H1 (cell line): ENCODE results near the gene CA9.

Experiments
- CHD1 ChIP-seq: IDR thresholded peaks from 2 replicates; pipeline ENCODE4 v1.6.1; 2012; ENCODE audit warnings: low read depth, low read length, improper control_type of control experiment
- CTCF ChIP-seq, 3 experiments: IDR thresholded peaks; 1 replicate in 2 of 3; 2 replicates in 1 of 3; pipeline versions ENCODE4 v1.5.1 to v1.6.1; 2011; ENCODE audit warnings: low read length in 3 of 3, mild to moderate bottlenecking in 3 of 3, inconsistent platforms in 2 of 3, low read depth in 1 of 3, moderate library complexity in 1 of 3; ENCODE audit not compliant: insufficient read depth in 1 of 3; ENCODE audit errors: control extremely low read depth in 1 of 3
- JUND ChIP-seq: IDR thresholded peaks from 2 replicates; pipeline ENCODE4 v1.6.1; 2011; ENCODE audit warnings: mild to moderate bottlenecking, improper control_type of control experiment, low read length
- TF ChIP-seq, protein P1 (sequence below): IDR thresholded peaks from 2 replicates; pipeline ENCODE4 v1.6.1; 2012; ENCODE audit warnings: low read length, inconsistent platforms

DNA sequence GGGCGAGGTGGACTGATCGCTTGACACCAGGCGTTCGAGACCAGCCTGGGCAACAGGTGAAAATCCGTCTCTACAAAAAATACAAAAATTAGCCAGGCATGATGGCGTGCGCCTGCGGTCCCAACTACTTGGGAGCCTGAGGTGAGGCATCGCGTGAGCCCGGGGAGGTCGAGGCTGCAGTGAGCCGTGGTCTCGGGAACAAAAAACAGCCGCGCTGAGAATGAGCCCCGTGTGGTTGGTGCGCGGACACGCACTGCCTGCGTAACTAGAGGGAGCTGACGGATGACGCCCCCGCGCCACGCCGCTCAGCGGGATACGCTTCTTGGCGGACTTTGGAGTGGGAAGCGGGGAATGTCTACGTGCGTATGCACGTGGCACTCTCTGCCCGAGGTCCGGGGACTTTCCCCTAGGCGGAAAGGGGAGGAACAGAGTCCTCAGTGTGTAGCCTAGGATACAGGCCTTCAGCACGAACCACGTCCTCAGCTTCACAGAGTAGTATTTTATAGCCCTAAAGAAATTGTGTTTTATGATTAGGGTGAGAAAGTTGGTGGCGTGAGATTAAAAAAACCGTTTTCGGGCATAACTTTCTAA is 16.1 kb upstream of the CA9 start, which contains the start of gene RMRP:
- TF ChIP-seq CTCF (IDR thresholded peaks at IDR 0.05; ENCODE audit: control extremely low read depth in 1 of 3, insufficient read depth in 1 of 3, low read depth in 1 of 3, low read length in 3 of 3) (peak in 2 of 3 experiments; percentile 4 to 8; a peak in 1 of 4 replicates), JUND (no peak), CHD1 (no peak)
- TF ChIP-seq, protein P1, sequence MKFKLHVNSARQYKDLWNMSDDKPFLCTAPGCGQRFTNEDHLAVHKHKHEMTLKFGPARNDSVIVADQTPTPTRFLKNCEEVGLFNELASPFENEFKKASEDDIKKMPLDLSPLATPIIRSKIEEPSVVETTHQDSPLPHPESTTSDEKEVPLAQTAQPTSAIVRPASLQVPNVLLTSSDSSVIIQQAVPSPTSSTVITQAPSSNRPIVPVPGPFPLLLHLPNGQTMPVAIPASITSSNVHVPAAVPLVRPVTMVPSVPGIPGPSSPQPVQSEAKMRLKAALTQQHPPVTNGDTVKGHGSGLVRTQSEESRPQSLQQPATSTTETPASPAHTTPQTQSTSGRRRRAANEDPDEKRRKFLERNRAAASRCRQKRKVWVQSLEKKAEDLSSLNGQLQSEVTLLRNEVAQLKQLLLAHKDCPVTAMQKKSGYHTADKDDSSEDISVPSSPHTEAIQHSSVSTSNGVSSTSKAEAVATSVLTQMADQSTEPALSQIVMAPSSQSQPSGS = peak; percentile 15; the same call in 1 of the 2 replicates
